ENCODE measurements around the gene SPOCK1.

SPOCK1 gene

DNA sequence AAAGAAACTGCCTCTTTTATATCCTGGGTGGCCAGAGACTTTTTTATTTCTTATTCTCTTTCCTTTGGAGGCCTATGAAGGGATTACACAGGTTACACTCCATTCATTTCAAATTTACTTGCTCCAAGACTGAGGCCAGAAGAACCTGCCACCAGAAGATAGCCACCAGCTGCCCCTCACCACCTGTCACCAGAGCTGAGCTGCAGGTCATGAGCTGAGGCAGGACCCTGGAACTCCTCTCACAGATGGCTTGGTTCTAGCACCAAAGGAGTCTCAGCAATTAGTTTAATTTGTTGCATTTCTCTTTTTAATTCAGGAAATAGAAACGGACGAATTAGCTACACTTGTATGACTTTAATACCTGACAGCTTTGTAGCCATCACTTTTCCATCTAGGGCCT, 313.9 kb downstream of the SPOCK1 start:
- no peak for DNase-seq

DNA sequence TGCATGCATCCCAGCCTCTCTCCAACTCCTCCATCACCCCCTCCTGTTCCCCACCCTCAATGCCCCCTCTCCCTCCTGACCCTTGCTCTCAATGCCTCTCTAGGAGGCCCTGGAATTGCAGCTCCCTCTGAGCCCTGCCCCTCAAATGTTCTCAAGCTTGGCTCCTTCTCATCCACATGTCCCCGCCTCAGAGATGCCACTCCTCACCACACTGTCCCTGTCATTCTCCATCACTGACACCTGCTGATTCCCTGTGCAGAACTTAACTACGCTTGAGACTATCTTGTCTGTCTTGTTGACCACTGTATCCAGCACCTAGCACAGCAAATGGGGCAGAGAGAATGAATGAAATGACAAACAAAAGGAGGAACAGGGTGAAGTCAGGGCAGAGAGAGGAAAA, 314.4 kb downstream of the SPOCK1 start:
- no peak for DNase-seq

DNA sequence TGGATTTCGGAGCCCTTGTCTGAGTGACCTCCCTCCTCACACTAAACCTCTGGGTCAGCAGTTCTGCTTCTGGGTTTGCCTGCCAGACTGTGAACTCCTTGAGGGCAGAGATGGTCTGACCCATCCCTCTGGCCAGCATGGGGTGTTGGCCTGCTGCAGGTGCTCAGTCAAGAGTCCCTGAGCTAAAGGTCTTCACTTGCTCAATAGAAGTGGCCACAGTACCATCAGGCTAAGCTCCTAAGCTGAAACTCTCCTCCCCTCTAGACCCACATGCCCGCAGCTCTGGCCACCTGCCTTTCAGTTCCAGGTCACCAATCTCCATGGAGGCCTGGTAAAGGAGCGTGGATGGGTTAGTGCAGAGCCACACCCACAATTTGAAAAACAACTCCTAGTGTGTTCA, 316.6 kb downstream of the SPOCK1 start:
- no peak for DNase-seq

DNA sequence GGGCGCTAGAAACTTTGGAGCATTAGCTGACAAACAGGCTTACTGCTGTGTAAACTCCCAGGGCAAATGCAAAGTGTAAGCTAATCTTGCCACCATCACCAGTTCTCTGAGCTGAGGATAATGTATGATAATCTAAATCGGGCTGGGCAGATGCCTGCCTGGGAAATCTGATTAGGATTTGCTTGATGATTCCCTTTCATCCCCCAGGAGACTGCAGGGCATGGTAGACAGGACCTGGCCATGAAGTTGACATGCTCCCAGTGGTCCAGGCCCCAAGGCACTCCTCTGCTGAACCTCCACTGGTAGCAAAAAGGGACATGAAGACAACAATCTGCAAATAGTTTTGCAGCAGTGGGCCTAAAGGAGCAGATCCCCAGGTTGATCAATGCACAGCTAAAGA, 317.5 kb downstream of the SPOCK1 start:
- no peak for DNase-seq

DNA sequence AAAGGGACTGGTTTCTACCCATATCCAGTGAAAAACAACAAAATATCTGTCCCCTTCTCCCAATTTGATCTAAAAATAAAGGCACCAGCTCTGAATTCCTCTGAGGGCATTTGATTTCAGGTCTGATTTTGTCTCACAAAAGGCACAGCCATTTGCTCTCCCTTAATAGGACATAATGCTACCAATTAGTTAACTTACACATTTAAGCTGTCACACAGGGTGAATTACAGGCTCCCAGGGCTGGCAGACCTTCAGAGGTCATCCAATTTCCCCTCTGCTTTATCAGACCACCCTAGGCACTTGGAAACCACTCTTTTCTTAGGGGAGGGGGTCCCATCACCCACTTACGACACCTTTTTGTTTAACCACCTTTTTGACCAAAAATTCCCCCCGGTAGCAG, 319.9 kb downstream of the SPOCK1 start:
- DNase-seq = no peak

DNA sequence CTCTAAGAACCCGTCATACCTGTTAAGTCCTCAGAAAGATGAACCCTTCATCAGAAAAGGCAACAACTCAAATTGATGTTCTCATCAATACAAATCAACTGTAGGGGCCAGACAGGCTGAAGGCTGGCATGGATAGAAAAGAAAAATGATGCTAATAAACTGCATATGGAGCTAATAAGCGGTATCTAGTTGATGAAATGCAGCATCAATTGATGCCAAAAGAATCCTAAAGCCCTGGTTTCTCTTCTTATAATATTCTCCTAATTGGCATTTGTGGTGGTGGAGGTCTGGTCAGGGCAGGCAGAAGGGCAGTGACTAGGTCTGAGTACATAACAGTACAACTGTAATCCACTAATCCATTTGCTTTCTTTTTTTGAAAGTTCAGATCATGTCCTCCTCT, 322.5 kb downstream of the SPOCK1 start:
- no peak for DNase-seq

DNA sequence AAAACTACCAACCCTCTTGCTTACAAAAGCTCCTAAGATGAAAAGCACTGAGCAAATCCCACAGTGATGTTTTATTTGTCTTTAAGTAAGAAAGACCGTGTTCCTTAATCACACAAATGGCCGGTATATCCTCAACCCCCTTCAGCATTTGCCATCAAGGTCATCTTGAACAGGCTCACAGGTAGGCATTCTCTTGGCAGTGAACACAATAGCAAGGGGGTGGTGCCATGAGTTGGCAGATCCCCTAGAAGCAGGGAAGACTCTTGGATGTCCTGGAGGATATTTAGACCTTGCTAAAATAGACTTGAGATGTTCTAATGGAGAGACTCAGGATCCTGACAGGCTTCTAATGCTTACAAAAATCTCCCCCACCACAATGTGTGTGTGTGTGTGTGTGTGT, 323.0 kb downstream of the SPOCK1 start:
- no peak for DNase-seq

DNA sequence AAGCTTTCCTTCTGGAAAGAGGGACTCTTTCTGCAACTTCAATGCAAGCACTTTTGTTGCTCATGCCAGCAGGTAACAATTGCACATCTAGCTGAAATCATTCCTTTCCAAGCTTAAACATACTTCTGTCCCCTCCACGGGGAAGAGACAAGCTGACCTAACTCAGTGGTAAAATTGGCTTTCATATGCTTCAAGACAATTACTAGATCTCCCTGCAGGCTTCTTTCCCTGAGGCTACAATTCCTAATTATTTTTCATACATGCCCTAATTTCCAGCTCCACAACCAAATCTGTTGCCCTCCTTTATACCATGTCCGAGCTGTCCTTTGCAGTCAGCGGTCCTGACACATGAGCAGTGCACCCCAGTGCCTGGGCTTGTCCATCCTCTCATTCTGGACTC, 324.9 kb downstream of the SPOCK1 start:
- no peak for DNase-seq

DNA sequence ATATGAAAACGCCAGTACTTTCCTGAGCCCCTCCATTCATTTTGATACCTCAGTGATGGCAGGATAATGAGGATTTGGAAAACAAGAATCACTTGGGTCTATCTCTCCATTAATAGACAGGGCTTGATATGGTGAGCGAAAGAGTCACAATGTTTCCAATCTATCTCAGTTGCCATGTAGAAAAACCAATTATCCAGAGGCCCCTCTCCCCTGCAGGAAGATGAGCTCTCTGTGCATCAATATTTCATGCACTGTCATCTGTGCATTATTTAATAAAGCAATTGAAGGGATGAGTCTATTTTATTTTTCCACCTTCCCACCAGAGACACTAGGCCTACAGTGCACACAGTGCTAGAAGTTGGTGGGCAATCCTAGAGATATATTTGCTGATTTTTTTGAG, 326.9 kb downstream of the SPOCK1 start:
- DNase-seq = no peak

DNA sequence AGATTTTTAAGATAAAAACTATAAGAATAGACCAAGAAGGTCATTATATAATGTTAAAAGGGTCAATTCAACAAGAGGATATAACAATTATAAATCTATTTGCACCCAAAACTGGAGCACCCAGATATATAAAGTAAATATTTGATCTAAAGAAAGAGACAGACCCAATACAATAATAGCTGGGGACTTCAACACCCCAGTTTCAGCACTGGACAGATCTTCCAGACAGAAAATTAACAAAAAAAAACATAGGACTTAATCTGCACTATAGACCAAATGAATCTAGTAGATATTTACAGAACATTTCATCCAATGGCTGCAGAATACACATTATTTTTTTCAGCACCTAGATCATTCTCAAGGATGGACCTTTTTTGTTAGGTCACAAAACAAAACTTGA, 331.9 kb downstream of the SPOCK1 start:
- DNase-seq = no peak

DNA sequence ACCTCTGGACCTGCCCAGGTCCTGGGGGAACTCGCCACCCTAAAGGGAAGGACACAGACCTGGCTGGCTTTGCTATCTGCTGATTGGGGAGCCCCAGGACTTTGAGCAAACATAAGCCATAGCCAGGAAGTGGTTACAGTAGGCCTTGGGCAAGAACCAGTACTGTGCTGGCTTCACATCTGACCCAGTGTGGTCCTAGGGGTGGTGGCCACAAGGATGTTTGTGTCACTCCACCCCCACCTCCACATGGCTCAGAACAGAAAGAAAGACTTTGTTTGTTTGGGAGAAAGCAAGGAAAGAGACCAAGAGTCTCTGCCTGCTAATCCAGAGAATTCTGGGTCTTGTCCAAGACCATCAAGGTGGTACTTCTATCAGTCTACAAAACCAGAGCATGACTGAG, 334.2 kb downstream of the SPOCK1 start:
- DNase-seq = no peak

DNA sequence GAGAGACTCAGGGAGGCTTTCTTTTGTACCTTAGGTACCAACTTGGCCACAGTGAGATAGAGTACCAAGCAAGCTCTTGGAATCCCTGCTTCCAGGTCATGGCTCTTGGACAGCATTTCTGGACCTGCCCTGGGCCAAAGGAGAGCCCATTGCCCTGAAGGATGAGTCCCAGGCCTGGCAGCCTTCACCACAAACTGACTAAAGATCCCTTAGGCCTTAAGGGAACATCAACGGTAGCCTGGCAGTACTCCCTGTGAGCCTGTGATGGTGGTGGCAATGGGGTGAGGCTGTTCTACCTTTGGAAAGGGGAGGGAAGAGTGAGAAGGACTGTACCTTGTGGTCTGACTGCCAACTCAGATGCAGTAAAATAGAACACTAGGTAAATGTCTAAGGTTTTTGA, 334.6 kb downstream of the SPOCK1 start:
- DNase-seq = no peak

DNA sequence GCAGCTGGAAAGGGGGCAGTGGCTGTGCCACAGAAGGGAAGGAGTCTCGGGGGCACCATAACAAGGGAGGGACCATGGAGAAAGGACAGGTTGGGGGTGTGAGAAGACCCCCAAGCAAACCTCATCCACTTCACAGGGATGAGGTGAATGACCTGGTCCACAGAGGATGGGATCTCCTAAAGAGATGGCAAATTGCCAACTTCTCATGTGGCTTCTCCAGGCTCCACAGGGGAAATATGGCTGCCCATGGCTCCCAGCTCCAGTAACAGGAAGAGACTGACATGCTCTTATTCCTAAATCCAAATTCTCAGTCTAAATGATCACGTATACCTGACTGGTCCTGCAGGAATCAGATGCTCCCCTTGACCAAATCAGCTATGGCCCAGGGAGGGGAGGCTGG, 340.4 kb downstream of the SPOCK1 start:
- no peak for DNase-seq

DNA sequence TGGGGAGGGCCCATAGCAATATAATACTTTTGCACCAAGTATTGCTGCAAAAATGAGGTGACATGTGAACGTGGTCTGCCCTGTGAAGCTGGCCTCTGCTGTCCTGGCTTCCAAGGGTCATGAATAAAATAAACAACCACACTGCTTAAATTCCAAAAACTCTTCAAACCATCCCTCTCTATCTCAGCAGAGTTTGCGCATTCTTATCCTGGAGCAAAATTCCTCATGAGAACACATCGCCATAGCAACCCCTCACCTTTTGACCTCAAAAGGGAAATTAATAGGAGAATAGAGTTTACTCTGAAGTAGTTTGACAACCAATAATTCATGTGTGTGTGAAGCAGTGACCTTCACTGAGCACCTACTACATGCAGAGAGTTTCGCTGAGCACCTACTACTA, 342.9 kb downstream of the SPOCK1 start:
- no peak for DNase-seq

DNA sequence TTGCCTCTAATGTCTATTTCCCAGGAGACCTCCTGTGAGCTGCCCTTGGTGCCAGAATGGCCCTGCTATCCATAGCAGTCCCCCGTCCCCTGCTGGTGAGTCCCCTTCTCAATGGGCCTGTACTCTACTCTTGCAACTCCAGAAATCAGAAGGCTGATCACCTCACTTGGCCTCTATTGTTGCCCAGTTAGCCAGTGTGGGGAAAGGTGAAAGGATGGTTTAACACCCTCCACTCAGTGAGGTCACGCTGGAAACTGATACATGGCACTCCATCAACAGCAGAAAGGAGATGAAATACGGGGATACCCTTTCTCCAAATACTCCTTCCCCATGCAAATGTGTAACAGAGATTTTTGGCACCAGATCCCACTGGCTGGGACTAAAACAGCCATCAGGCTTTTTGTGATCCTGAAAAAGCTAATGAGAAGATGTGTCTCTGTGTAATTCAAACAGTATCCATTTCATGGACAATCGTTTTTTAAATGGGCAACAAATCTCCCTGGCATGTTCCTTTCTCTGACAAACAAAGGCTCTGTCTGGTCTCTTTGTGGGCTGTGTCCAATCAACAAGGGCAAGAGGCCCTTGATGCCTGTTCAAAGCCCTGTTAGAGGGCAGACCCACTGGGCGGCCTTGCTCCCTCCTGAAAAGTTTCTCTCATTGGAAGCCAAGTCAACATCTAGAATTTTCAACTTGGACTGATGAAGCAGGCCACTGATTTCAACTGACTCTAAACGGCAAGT, 343.7 kb downstream of the SPOCK1 start:
- no peak for DNase-seq

DNA sequence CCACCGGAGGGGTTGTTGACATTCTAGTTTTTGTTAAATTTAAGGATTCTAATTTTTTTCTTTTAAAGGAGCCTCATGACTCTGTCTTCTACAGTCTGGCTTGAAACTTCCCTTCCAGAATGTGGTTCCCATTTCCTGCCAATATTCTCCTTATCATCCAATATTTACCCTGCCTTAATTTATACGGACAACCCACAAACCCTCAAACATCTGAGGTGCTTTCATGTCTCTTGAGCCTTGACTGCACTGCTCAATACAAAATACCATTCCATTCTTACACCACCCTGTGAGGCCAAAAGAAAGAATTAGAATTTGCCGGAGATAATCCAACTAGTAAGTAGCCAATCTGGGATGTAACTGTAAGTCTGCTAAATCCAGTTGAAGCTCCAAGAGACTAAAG, 346.5 kb downstream of the SPOCK1 start:
- no peak for DNase-seq

DNA sequence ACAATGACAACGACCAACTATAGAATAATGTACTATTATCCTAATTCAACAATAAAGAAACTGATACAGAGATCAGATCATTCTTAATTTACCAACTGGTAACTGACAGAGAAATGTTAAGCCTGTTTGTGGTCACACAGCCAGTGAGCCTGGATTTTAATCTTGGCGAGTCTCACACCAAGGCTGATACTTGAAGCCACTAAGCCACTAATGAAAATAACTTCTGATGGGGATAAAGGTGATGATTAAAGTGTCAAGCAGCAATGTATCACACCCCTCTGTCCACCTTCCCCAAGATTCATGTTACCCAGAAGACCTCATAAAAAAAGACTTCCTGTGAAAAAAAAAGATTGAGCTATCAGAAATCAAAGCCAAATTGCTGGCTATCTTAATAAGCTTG, 350.5 kb downstream of the SPOCK1 start:
- no peak for DNase-seq

DNA sequence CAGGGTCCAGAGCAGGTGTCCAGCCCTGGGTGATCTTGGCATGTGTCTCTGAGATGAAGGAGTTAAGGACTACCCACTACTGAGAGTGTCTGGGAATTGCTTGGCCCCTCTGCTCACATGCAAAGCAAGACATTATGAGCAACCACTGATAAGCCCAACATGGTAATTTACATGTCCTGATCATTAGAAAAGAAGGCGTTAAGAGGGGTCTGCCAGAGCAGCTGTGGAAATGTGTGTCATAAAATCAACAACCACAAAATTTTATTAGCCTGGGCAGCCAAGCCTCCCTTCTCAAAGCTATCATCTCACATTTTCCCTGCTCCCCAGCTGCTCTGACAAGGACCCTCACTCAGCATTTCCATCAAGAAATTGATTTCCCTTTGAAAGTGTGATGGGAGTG, 351.0 kb downstream of the SPOCK1 start:
- no peak for DNase-seq

DNA sequence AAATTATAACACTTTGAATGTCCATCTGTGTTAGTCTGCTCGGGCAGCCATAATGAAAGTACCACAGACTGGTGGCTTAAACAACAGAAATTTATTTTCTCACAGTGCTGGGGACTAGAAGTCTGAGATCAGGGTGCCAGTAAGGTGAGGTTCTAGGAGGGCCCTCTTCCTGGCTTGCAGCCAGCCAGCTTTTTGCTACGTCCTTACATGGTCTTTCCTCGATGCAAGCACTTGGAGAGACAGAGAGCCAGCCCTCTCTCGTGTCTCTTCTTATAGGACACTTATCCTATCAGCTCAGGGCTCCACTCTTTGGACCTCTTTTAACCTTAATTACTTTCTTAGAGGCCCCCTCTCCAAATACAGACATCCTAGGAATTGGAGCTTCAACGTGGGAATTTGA, 351.8 kb downstream of the SPOCK1 start:
- no peak for DNase-seq

DNA sequence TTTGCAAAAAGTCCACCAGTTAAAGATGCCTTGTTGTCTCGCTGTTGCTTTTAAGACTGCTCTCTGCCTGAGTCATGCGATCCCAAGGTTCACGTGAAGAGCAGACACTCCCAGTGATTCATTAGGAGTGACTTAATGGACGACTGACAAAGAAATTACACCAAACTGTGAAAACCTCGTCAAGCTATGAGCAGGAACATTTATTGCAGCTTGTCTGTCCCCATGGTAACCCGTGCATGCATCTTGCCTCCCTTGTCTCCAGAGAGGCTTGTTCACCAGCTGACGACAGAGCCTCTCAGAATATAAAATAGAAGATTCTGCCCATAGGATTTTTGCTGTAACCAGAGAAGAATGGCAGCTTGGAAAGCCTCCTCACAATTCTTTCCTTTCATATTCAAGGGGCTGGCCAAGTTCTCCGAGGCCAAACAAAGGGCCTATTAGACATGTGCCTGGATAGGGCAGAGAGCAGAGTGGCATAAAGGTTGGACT, 352.7 kb downstream of the SPOCK1 start:
- no peak for DNase-seq

DNA sequence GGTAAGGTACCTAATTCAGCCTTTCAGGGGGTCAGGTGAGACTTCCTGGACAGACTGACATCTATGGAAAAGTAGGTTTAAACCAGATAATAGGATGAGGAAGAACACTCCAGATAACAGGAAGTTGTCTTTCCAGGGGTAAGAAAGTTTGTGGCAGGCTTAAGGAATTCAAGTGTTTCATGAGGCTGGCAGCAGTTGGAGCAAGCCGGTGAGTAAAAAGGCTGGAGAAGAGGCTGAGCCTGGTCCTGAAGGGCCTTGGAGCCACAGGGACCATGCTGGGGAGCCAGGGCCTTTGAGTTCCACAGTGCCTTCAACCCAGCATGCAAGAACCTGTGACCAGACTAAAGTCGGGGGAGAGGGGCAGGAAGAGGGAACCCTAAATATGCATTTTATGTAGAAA, 353.4 kb downstream of the SPOCK1 start:
- no peak for DNase-seq

DNA sequence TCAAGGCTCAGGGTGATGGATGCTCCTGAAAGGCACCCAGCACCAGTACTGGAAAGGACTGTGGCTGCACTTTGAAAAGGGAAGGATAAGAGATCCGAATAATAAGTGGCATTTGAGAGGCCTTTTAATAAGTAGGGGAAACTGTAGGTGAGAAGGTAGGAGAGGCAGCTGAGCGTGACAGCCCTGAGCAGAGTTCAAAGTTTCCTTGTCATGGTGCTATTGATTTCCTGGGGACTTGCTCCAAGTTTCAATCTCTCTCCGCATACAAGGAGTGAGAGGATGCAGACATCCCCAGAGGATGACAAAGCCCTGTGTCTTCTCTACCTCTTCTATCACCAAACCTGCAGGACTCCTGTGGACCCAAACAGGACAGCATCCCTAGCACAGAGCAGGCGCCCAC, 354.5 kb downstream of the SPOCK1 start:
- DNase-seq = no peak

DNA sequence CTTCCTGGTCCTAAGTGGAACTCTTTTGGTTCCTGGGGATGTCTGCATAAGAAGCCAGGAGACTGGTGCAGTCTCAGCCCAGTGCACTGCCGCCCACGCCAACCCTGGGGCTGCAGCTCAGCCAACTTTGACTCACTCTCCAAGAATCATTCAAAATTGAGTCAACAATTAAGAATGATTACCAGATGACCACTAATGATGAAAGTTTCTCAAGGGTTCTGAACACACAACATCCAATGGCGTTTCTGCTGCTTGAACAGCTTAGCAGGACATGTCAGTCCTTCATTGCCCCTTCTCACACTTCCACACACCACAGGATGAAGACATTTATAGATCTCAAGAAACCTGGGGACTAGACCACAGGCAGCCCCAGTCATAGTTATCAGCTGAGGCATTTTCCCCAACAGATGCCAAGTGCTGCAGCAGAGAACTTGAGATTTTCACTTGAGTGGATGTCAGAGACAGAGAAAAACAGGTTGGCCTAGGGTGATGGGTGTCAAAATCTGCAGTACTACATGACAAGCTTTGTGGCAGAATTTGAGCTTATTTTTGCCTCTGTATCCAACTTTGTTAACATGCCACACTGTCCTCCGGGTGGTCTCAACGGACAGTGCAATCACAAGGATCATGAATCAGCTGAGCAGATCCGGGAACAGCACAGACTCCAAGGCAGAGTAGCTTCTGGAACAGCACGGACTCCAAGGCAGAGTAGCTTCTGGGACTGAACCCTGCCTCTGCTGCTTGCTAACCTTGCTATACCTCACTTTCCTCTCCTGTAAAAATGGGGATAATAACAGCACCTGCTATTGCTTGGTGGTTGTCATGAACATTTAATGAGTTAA, 356.1 kb downstream of the SPOCK1 start:
- DNase-seq = no peak

DNA sequence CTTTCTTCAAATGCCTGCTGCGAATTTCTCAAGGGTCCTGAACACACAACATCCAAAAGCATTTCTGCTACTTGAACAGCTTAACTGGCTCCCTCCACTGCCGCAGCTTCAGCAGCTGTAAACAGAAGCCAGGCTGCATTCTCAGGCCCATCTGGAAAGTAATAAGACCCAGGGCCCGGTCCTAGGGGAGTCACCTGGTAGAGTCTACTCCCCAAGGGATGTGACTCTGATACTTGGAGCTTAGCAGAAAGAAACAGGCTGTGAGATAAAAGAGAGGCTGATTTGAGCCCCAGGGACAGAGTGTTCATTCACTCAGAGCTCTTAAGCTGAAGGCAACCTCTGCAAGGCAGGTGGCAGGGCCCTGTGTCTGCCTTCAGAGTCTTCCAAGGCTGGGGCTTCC, 356.8 kb downstream of the SPOCK1 start:
- DNase-seq = no peak

DNA sequence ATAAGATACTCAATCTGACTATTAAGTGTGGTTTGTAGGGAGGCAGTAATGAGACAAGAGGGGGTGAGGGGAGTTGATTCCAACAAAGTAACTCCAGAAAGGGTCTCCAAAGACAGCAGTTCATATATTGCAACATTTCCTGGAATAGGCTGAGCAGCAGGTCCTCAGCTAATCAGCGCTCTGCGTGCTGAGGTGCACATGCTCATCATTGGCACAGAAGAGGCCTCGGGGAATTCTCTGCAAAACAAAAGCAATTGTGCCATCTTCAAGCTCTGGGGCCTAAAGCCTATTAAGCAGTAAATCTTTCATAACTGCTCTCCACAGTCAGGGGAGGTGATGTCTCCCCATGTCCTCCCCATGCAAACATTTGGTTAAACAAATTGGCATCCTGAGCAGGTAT, 357.3 kb downstream of the SPOCK1 start:
- no peak for DNase-seq
